Peyer's patch (tissue), 4 donors: Measurements from ENCODE around the gene PNLIPRP2.

Source experiments
- POLR2A ChIP-seq, 2 donors: fragments of 450-650 bp; IDR thresholded peaks; one replicate each; pipeline ENCODE4 v1.5.1; 2017; ENCODE audit warnings: antibody characterized with exemption in 2 of 2, mild to moderate bottlenecking in 2 of 2, moderate library complexity in 2 of 2
- TF ChIP-seq, protein P1 (sequence below), 6 experiments: fragments of 450-650 bp in 4 of 6; fragments of 200-600 bp in 2 of 6; sonication (generic) in 1 of 6; IDR thresholded peaks; one replicate each; pipeline ENCODE4 v1.5.1; 2017 to 2019; ENCODE audit warnings: antibody characterized with exemption in 6 of 6, mild to moderate bottlenecking in 3 of 6, moderate library complexity in 1 of 6

DNA sequence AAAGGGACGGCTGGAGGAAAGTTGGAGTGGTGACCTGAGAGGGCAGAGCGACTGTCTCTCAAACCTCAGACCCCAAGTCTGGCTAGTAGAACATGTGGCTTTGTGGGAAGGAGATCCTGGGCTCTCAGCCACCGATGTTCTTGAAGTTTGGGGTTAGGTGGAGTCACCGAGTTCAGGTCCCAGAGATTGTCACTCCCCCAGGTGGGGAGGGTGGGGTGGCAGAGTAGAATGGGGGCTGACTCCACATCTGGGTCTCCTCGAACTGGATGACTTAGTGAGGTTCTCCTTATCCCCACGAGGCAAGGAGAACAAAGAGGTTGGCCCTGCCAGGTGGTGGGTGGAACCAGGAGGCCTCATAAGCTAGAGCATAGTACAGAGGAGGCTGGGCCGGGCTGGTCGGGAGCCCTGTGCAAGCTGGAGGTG lies 14.7 kb upstream of the PNLIPRP2 start:
- TF ChIP-seq, protein P1, sequence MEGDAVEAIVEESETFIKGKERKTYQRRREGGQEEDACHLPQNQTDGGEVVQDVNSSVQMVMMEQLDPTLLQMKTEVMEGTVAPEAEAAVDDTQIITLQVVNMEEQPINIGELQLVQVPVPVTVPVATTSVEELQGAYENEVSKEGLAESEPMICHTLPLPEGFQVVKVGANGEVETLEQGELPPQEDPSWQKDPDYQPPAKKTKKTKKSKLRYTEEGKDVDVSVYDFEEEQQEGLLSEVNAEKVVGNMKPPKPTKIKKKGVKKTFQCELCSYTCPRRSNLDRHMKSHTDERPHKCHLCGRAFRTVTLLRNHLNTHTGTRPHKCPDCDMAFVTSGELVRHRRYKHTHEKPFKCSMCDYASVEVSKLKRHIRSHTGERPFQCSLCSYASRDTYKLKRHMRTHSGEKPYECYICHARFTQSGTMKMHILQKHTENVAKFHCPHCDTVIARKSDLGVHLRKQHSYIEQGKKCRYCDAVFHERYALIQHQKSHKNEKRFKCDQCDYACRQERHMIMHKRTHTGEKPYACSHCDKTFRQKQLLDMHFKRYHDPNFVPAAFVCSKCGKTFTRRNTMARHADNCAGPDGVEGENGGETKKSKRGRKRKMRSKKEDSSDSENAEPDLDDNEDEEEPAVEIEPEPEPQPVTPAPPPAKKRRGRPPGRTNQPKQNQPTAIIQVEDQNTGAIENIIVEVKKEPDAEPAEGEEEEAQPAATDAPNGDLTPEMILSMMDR (IDR thresholded peaks at IDR 0.05), result no peak
- TF ChIP-seq POLR2A (IDR thresholded peaks at IDR 0.05), result no peak
